ENCODE results near the gene CTBP2. TPM values are rescaled to one million over a fixed set of nuclear protein-coding genes. Genes with fewer than 3 reads are reported as not detected.

Gene CTBP2
- total RNA-seq, 2 experiments from 2014 or later = 0.15 to 0.43 TPM

GRCh38 chr10:125054216-125054615, 106.1 kb downstream of the CTBP2 start:
- no peak overlapping the region for H3K27ac Mint-ChIP-seq
- ChIA-PET CTCF (no interaction called here), POLR2A (no interaction called here)
- peaks cover 12% of the 10 kb centered on the region for H3K27me3 Mint-ChIP-seq
- no peaks in the 10 kb centered on the region for H3K36me3 Mint-ChIP-seq (ENCODE audit: low read depth)
- no peaks in the 10 kb centered on the region for H3K9me3 Mint-ChIP-seq
- no peaks in the 10 kb centered on the region for H3K4me1 Mint-ChIP-seq
- DNase-seq = no peak
- no peak overlapping the region for H3K4me3 Mint-ChIP-seq

DNA sequence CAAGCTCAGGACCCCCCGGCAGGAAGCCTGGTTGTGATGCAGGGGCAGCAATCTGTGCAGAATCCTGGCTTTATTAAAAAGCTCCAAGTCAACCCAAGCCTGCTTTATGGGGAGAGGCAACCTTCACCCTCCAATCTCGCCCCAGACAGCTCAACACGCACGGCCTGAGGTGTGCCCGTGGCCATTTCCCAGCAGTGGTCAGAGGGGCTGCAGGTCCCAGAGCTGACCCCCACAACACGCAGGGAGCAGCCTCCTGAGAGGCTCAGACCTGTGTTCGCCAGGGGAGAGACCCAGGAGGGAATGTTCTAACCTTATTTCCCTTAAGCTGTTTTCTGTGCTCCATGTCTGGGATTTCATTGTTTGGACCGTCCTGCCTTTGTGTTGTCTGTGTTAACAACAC, 108.2 kb downstream of the CTBP2 start:
- H3K4me3 Mint-ChIP-seq = no peak overlapping the region
- ChIA-PET POLR2A (no interaction called here), CTCF (no interaction called here)
- no peaks in the 10 kb centered on the region for H3K9me3 Mint-ChIP-seq
- H3K36me3 Mint-ChIP-seq (ENCODE audit: low read depth) = no peaks in the 10 kb centered on the region
- H3K27me3 Mint-ChIP-seq = peaks cover 9% of the 10 kb centered on the region
- H3K27ac Mint-ChIP-seq = no peak overlapping the region
- no peaks in the 10 kb centered on the region for H3K4me1 Mint-ChIP-seq
- DNase-seq = no peak

DNA sequence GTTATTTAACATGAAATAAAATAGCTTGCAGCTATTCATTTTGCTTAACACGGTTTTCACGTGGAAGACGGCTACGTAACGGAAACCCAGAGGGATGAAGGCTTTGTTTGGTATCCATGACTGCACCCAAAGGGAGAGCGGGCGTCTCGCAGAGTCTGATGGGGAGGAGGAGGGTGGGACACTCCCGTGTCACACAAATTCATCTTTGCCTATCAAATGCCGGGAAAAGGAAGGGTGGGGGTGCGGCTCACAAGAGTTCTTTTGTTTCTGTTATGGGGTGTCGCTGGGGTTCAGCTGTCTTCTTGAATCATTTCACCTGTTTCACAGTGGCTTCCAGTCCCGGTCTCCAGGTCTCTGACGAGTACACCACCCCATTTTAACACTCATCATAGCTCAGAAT, 110.0 kb downstream of the CTBP2 start:
- ChIA-PET CTCF (no interaction called here), POLR2A (no interaction called here)
- DNase-seq = no peak
- H3K36me3 Mint-ChIP-seq (ENCODE audit: low read depth) = no peaks in the 10 kb centered on the region
- no peaks in the 10 kb centered on the region for H3K4me1 Mint-ChIP-seq
- H3K4me3 Mint-ChIP-seq = no peak overlapping the region
- H3K27me3 Mint-ChIP-seq = peaks cover 8% of the 10 kb centered on the region
- no peak overlapping the region for H3K27ac Mint-ChIP-seq
- no peaks in the 10 kb centered on the region for H3K9me3 Mint-ChIP-seq

GRCh38 chr10:125049216-125049881, 111.0 kb downstream of the CTBP2 start:
- ChIA-PET CTCF (no interaction called here), POLR2A (no interaction called here)
- H3K27ac Mint-ChIP-seq = no peak overlapping the region
- no peaks in the 10 kb centered on the region for H3K9me3 Mint-ChIP-seq
- H3K4me3 Mint-ChIP-seq = no peak overlapping the region
- H3K36me3 Mint-ChIP-seq (ENCODE audit: low read depth) = no peaks in the 10 kb centered on the region
- H3K27me3 Mint-ChIP-seq = peaks cover 8% of the 10 kb centered on the region
- DNase-seq = no peak
- H3K4me1 Mint-ChIP-seq = no peaks in the 10 kb centered on the region

- H3K36me3 Mint-ChIP-seq (ENCODE audit: low read depth) = no peaks in the 10 kb centered on the region
- ChIA-PET POLR2A (no interaction called here), CTCF (interaction anchor here (0.6 to 2.1 kb wide), 18 partner anchors 9 to 295 kb away, joined by 3 to 10 read pairs (median 4); no protein-coding TSS in a partner anchor)
These were observed 112.1 kb downstream of the CTBP2 start for GRCh38 chr10:125048094-125048864.

DNA sequence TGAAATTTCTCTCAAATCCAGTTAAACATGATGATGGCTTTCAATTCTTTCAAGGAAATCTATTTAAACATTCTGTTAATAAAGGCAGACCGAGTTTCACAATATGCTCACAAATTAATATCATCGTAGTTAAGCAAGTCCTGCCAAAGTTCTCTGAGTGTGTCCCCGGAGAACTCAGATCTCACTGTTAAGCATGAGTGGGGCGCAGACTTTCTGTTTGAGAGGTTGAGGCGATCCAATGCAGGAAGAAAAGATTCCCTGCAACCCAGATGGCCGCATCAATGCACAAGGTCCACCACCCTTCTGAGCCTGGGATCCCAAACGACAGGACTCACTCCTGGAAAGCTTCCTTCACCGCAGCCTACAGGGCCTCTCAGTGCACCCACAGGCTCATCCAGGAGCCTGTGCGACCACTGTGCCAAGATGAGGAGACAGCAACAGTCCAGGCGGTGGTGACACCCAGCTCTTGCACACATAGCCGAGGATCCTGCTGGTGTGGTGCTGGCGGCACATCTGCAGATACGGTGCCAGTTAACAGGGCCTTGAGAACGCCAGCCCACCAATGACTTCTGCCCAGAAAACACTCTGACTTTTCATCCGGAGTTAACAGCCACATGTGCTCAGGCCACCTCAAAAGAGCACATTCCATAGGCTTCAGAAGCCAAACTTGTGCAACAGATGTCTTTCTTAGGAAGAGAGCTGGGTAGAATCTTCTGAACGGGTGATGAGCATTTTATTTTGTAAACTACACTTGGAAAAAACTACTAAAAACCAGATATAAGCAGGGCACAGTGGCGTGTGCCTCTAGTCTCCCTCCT, 116.3 kb downstream of the CTBP2 start:
- DNase-seq = no peak

More at GRCh38 chr10:125048094-125048864, 112.1 kb downstream of the CTBP2 start:
- Mint-ChIP-seq H3K4me1 (no peaks in the 10 kb centered on the region), H3K4me3 (no peak overlapping the region), H3K27ac (no peak overlapping the region), H3K27me3 (peaks cover 8% of the 10 kb centered on the region), H3K9me3 (no peaks in the 10 kb centered on the region)
- DNase-seq = peak; percentile 65

DNA sequence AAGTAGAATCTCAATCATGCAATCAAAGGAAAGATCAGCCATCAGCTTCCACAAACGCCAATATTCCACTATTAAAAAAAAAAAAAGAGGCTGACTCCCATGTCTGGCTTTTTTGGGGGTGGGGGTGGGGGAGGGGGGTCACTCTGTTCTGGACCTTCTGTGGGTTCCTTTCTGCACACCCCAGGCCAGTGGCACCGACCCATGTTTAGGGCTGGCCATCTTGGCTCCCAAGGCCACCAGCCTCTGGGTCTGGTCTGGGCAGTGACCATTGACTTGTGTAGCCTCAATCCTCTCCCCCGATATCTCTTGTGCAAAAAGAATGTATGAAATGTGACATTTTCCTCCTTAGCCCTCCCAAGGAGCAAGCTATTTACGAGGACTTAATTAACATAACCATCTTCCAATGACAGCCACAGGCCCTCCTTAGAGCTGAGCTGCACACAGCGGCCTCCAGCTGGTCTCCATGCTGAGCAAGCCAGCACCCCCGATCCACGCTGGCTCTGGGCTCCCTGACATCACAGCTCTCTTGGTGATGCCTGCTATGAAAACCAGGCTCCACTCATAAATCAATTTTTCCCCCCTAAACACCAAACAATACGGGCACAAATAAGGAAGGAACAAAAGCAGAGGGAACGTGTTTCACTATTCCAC, 118.4 kb downstream of the CTBP2 start:
- ChIA-PET POLR2A (no interaction called here), CTCF (interaction anchor here (0.7 kb wide), 1 partner anchor 568 kb away, joined by 6 read pairs; no protein-coding TSS in a partner anchor)
- Mint-ChIP-seq H3K36me3 (ENCODE audit: low read depth) (no peaks in the 10 kb centered on the region), H3K4me1 (no peaks in the 10 kb centered on the region), H3K4me3 (no peak overlapping the region), H3K27me3 (peaks cover 4% of the 10 kb centered on the region), H3K27ac (no peak overlapping the region), H3K9me3 (no peaks in the 10 kb centered on the region)
- no peak for DNase-seq

More for the DNA sequence above, 116.3 kb downstream of the CTBP2 start:
- POLR2A ChIA-PET = no interaction called here
- CTCF ChIA-PET = no interaction called here
- Mint-ChIP-seq H3K4me3 (no peak overlapping the region), H3K9me3 (no peaks in the 10 kb centered on the region), H3K27ac (no peak overlapping the region), H3K4me1 (no peaks in the 10 kb centered on the region), H3K27me3 (peaks cover 8% of the 10 kb centered on the region), H3K36me3 (ENCODE audit: low read depth) (no peaks in the 10 kb centered on the region)

GRCh38 chr10:125039354-125039769, 121.0 kb downstream of the CTBP2 start:
- ChIA-PET CTCF (no interaction called here), POLR2A (no interaction called here)
- DNase-seq = no peak
- Mint-ChIP-seq H3K27ac (no peak overlapping the region), H3K36me3 (ENCODE audit: low read depth) (no peaks in the 10 kb centered on the region), H3K27me3 (peaks cover 16% of the 10 kb centered on the region), H3K4me3 (no peak overlapping the region), H3K4me1 (no peaks in the 10 kb centered on the region), H3K9me3 (no peaks in the 10 kb centered on the region)

- no peaks in the 10 kb centered on the region for H3K9me3 Mint-ChIP-seq
- ChIA-PET POLR2A (no interaction called here), CTCF (interaction anchor here (2.0 kb wide), 1 partner anchor 9 kb away, joined by 5 read pairs; no protein-coding TSS in a partner anchor)
- DNase-seq = no peak
- H3K4me1 Mint-ChIP-seq = no peaks in the 10 kb centered on the region
- no peak overlapping the region for H3K27ac Mint-ChIP-seq
- H3K36me3 Mint-ChIP-seq (ENCODE audit: low read depth) = no peaks in the 10 kb centered on the region
- H3K27me3 Mint-ChIP-seq = peaks cover 17% of the 10 kb centered on the region
- H3K4me3 Mint-ChIP-seq = no peak overlapping the region
These were observed 121.7 kb downstream of the CTBP2 start for GRCh38 chr10:125038637-125039036.

DNA sequence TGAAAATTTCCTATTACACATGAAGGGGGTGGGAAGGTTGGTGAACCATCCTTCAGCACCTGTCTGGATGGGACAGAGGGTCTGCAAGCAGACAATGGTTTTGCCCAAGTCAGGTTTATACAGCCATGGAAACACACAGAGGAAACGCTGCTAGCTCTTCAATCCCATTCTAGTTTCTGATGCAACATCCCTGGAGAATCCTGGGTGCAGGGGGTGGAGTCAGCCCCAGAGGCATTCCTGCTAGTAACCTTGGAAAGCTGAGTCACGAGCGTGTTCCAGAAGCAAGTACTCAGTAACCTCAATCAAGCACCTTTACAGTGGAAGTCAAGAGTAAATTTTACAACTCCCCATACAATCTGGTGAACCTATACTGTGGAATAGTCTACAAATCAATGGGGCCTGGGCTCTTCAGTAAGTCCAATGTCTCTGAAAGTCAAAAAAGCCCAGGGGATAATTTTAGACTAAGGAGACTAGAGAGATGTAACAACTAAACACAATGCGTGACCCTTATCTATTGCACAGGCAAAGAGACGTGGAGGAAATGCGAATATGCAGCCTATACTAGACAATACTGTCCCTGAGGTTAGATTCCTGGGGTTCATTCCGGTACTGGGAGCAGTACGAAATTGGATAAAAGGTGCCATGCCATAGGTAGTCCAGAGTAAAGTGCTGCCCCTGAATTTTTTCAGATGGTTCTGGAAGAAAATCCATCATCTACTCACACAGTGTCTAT, 123.1 kb downstream of the CTBP2 start:
- no peak overlapping the region for H3K27ac Mint-ChIP-seq
- H3K9me3 Mint-ChIP-seq = no peaks in the 10 kb centered on the region
- no peaks in the 10 kb centered on the region for H3K36me3 Mint-ChIP-seq (ENCODE audit: low read depth)
- ChIA-PET POLR2A (no interaction called here), CTCF (interaction anchor here (2.0 kb wide), 1 partner anchor 11 kb away, joined by 5 read pairs; no protein-coding TSS in a partner anchor)
- peaks cover 17% of the 10 kb centered on the region for H3K27me3 Mint-ChIP-seq
- no peak overlapping the region for H3K4me3 Mint-ChIP-seq
- H3K4me1 Mint-ChIP-seq = no peaks in the 10 kb centered on the region
- no peak for DNase-seq

- H3K27me3 Mint-ChIP-seq = peaks cover 17% of the 10 kb centered on the region
- CTCF ChIA-PET = interaction anchor here (0.5 to 1.9 kb wide), 2 partner anchors 12 to 235 kb away, joined by 4 to 10 read pairs; no protein-coding TSS in a partner anchor
- H3K36me3 Mint-ChIP-seq (ENCODE audit: low read depth) = no peaks in the 10 kb centered on the region
- H3K4me1 Mint-ChIP-seq = no peaks in the 10 kb centered on the region
- no peak overlapping the region for H3K4me3 Mint-ChIP-seq
- DNase-seq = no peak
- no peaks in the 10 kb centered on the region for H3K9me3 Mint-ChIP-seq
- POLR2A ChIA-PET = no interaction called here
- H3K27ac Mint-ChIP-seq = no peak overlapping the region
These were observed 124.6 kb downstream of the CTBP2 start for GRCh38 chr10:125035588-125036295.

DNA sequence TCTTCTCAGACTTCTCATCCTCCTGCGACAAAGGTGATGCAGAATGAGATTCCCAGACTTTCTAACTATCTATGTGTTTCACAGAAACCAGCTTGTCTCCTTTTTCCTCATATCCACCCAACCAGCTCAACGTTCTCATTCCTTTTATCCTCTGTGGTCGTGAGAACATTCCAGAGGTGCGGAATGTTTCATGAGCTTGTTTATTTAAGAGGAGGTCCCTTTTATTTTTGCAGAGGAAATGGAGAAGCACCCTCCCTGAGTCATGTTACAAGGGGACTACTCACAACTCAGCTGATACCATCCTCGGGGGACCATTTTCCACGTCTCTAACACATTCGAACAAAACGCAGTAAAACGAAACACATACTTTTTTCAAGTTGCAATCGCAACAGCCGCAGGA, 125.2 kb downstream of the CTBP2 start:
- no peak overlapping the region for H3K27ac Mint-ChIP-seq
- H3K4me3 Mint-ChIP-seq = no peak overlapping the region
- H3K36me3 Mint-ChIP-seq (ENCODE audit: low read depth) = no peaks in the 10 kb centered on the region
- ChIA-PET CTCF (interaction anchor here (0.5 to 1.9 kb wide), 2 partner anchors 13 to 234 kb away, joined by 4 to 10 read pairs; no protein-coding TSS in a partner anchor), POLR2A (no interaction called here)
- no peak for DNase-seq
- peaks cover 13% of the 10 kb centered on the region for H3K27me3 Mint-ChIP-seq
- no peaks in the 10 kb centered on the region for H3K9me3 Mint-ChIP-seq
- H3K4me1 Mint-ChIP-seq = no peaks in the 10 kb centered on the region
